ELR (cell line): ENCODE data around the gene ITGB1BP1.
A peak's percentile ranks its signal among the peaks of the same experiment; 100 is the strongest.
"Not testable (repeated sequence)": the region's sequence is repeated elsewhere in the genome, so short reads cannot be mapped to it uniquely, and the experiment has no call there.

Experiments used
- DNase-seq: peaks from one replicate; pipeline ENCODE4 v3.0.0-alpha.2; 2015; ENCODE audit warnings: low read depth

Gene ITGB1BP1

GRCh38 chr2:9400268-9401058 lies 22.9 kb downstream of the ITGB1BP1 start:
- no peak for DNase-seq

- no peak for DNase-seq
Measured at GRCh38 chr2:9398881-9399780, 24.2 kb downstream of the ITGB1BP1 start.

GRCh38 chr2:9398251-9398650 lies 25.1 kb downstream of the ITGB1BP1 start:
- not testable (repeated sequence) for DNase-seq

GRCh38 chr2:9397201-9397600 lies 26.1 kb downstream of the ITGB1BP1 start:
- no peak for DNase-seq

- DNase-seq: no peak
Measured at GRCh38 chr2:9394816-9395215, 28.5 kb downstream of the ITGB1BP1 start.

GRCh38 chr2:9392898-9393765 lies 30.2 kb downstream of the ITGB1BP1 start:
- DNase-seq: no peak

GRCh38 chr2:9391961-9392720 lies 31.2 kb downstream of the ITGB1BP1 start:
- no peak for DNase-seq

- DNase-seq: no peak
Measured at GRCh38 chr2:9390991-9391390, 32.3 kb downstream of the ITGB1BP1 start.

- no peak for DNase-seq
Measured at GRCh38 chr2:9390151-9390850, 33.0 kb downstream of the ITGB1BP1 start.

GRCh38 chr2:9388950-9389911 lies 34.1 kb downstream of the ITGB1BP1 start:
- no peak for DNase-seq

GRCh38 chr2:9388199-9388681 lies 35.1 kb downstream of the ITGB1BP1 start:
- DNase-seq: no peak

- DNase-seq: no peak
Measured at GRCh38 chr2:9385841-9386240, 37.5 kb downstream of the ITGB1BP1 start.

GRCh38 chr2:9384521-9384920 lies 38.8 kb downstream of the ITGB1BP1 start:
- DNase-seq: no peak

- DNase-seq: peak; percentile 81
Measured at GRCh38 chr2:9382604-9383235, 40.6 kb downstream of the ITGB1BP1 start.

GRCh38 chr2:9380702-9381628 lies 42.4 kb downstream of the ITGB1BP1 start:
- DNase-seq: peak; percentile 91

GRCh38 chr2:9379391-9379755 lies 44.0 kb downstream of the ITGB1BP1 start:
- DNase-seq: no peak

- DNase-seq: peak; percentile 91
Measured at GRCh38 chr2:9378433-9379390, 44.6 kb downstream of the ITGB1BP1 start.
